ENCODE results near the gene PAXX.

PAXX gene

DNA sequence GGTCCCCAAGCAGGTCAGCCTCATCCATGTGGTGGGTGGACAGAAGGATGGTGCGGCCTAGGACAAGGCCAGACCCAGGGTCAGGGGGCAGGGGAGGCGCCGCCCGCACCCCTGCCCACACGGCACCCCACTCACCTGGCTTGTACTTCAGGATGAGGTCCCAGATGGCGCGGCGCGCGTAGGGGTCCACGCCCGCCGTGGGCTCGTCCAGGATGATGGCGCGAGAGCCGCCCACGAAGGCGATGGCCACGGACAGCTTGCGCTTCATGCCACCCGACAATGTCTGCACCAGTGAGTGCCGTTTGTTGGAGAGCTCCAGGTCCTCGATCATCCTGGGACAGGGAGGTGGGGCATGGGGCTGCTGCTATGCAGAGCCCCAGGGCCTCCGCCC lies 23.3 kb downstream of the PAXX start:
- CTCF ChIA-PET, result no interaction called here
- TF ChIP-seq ARNT (IDR thresholded peaks at IDR 0.05) (no peak), NFRKB (IDR thresholded peaks at IDR 0.05) (no peak), SP1 (IDR thresholded peaks at IDR 0.05) (no peak), L3MBTL2 (conservative IDR thresholded peaks at IDR 0.05) (no peak), FOXA1 (IDR thresholded peaks at IDR 0.05) (no peak), CTBP1 (IDR thresholded peaks at IDR 0.05; ENCODE audit: borderline replicate concordance) (no peak), BHLHE40 (IDR thresholded peaks at IDR 0.05; ENCODE audit: borderline replicate concordance) (no peak), FOXK2 (IDR thresholded peaks at IDR 0.05) (no peak), ZNF384 (IDR thresholded peaks at IDR 0.05) (no peak), ELF4 (IDR thresholded peaks at IDR 0.05) (no peak), FOXM1 (IDR thresholded peaks at IDR 0.05; ENCODE audit: borderline replicate concordance) (no peak), HDGF (IDR thresholded peaks at IDR 0.05; ENCODE audit: borderline replicate concordance) (no peak)
- TF ChIP-seq, protein P1, sequence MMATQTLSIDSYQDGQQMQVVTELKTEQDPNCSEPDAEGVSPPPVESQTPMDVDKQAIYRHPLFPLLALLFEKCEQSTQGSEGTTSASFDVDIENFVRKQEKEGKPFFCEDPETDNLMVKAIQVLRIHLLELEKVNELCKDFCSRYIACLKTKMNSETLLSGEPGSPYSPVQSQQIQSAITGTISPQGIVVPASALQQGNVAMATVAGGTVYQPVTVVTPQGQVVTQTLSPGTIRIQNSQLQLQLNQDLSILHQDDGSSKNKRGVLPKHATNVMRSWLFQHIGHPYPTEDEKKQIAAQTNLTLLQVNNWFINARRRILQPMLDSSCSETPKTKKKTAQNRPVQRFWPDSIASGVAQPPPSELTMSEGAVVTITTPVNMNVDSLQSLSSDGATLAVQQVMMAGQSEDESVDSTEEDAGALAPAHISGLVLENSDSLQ (IDR thresholded peaks at IDR 0.05), result no peak
- POLR2A ChIA-PET, result no interaction called here
- DNase-seq (ENCODE audit: extremely low spot score), result no peak

DNA sequence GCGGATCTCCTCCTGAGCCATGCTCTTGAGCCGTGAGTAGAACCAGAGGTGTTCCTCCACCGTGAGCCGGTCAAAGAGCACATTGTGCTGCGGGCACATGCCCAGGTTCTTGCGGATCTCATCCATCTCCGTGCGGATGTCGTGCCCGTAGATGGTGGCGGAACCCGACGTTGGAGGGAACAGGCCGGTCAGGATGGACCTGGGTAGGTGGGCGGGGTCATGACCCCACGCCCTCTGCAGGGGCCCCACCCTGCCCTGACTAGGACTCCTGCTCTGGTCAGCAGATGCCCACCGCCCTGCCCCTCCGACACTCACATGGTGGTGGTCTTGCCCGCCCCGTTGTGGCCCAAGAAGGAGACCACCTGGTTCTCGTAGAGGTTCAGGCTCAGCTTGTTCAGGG lies 23.8 kb downstream of the PAXX start:
- ChIA-PET CTCF (no interaction called here), POLR2A (no interaction called here)
- TF ChIP-seq SP1 (IDR thresholded peaks at IDR 0.05) (no peak), FOXM1 (IDR thresholded peaks at IDR 0.05; ENCODE audit: borderline replicate concordance) (no peak), ZNF384 (IDR thresholded peaks at IDR 0.05) (no peak), LEF1 (IDR thresholded peaks at IDR 0.05; ENCODE audit: borderline replicate concordance) (no peak), BHLHE40 (IDR thresholded peaks at IDR 0.05; ENCODE audit: borderline replicate concordance) (no peak), ELF4 (IDR thresholded peaks at IDR 0.05) (no peak), CTBP1 (IDR thresholded peaks at IDR 0.05; ENCODE audit: borderline replicate concordance) (no peak), L3MBTL2 (conservative IDR thresholded peaks at IDR 0.05) (no peak), FOXK2 (IDR thresholded peaks at IDR 0.05) (no peak), NFRKB (IDR thresholded peaks at IDR 0.05) (no peak), SUZ12 (IDR thresholded peaks at IDR 0.05) (no peak), ARNT (IDR thresholded peaks at IDR 0.05) (no peak), FOXA1 (IDR thresholded peaks at IDR 0.05) (no peak), HDGF (IDR thresholded peaks at IDR 0.05; ENCODE audit: borderline replicate concordance) (no peak), TARDBP (IDR thresholded peaks at IDR 0.05) (no peak)
- TF ChIP-seq, protein P1 (IDR thresholded peaks at IDR 0.05), result no peak
- DNase-seq (ENCODE audit: extremely low spot score), result no peak

DNA sequence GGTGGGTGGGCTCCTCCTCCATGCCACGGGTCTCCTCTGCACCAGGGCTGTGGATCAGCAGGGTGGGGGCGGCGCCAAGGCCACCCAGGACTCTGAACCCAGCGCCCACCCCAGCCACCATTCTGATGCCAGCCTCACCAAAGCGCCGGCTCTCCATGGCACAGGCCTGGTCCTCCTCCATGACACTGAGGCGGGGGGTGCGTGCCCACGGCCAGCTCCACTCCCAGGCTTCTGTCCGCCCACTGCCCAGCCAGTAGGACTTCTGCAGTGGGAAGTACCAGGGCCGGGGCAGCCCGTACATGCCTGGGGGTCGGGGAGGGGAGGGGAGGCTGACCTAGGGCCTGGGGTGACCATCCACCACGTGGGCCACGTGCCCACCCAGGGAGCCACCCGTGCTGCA lies 24.2 kb downstream of the PAXX start:
- no peak for TF ChIP-seq TARDBP (IDR thresholded peaks at IDR 0.05)
- no peak for TF ChIP-seq CTBP1 (IDR thresholded peaks at IDR 0.05; ENCODE audit: borderline replicate concordance)
- ChIA-PET POLR2A (no interaction called here), CTCF (no interaction called here)
- no peak for DNase-seq (ENCODE audit: extremely low spot score)

DNA sequence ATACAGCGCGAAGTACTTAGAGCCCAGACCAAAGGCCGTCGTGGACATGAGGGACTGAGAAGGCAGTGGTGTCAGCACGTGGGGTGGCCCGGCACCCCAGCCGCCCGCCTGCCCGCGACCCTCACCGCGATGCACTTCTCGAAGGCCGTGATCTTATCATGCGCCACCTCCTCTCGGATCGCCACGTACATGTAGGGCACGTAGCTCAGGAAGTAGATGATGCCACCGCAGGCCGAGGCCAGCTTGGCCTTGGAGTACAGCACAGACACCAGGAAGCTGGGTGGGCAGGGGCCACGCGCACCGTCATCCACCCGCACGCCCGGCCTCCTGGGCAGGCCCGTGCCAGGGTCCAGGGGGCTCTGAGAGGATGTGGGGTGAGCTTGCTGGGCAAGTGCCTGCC lies 24.8 kb downstream of the PAXX start:
- TF ChIP-seq SUZ12 (IDR thresholded peaks at IDR 0.05) (no peak), CTBP1 (IDR thresholded peaks at IDR 0.05; ENCODE audit: borderline replicate concordance) (no peak), ARNT (IDR thresholded peaks at IDR 0.05) (no peak), LEF1 (IDR thresholded peaks at IDR 0.05; ENCODE audit: borderline replicate concordance) (no peak), FOXM1 (IDR thresholded peaks at IDR 0.05; ENCODE audit: borderline replicate concordance) (no peak)
- TF ChIP-seq, protein P1 (IDR thresholded peaks at IDR 0.05), result no peak
- no peak for DNase-seq (ENCODE audit: extremely low spot score)
- POLR2A ChIA-PET, result no interaction called here
- CTCF ChIA-PET, result no interaction called here

DNA sequence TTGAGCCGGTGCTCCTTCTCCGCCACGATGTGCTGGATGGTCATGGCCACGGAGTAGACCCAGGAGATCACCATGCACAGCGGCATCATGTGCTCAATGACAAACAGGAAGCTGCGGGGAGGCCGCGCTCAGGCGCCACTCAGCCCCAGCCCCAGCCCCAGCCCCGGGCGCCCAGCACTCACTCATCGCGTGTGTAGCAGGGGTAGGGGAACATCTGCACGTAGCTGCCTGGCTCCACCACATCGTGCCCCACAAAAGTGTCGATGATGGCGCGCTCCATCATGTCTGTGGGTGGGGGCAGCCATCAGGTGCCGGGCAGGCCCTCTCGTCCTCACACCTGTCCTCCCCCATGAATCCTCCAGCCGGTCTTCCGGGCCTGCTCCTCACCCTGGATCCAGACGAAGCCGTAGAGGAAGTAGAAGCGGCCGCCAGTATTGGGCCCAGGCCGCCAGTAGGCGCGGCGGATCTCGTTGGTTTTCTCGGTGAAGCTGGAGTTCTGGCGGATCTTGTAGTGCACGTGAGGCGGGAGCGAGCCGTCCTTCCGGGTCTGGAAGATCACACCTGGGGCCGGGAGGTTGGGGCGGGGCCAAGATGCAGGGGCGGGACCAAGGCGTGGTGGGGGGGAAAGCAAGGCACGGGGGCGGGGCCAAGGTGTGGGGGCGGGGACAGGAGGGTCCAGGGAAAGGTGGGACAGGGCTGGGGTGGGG lies 25.7 kb downstream of the PAXX start:
- DNase-seq (ENCODE audit: extremely low spot score), result no peak
- ChIA-PET CTCF (interaction anchor here (1.8 kb wide), 1 partner anchor 11 kb away, joined by 7 read pairs; no protein-coding TSS in a partner anchor), POLR2A (no interaction called here)
- TF ChIP-seq SP1 (IDR thresholded peaks at IDR 0.05) (no peak), LEF1 (IDR thresholded peaks at IDR 0.05; ENCODE audit: borderline replicate concordance) (no peak), BHLHE40 (IDR thresholded peaks at IDR 0.05; ENCODE audit: borderline replicate concordance) (no peak), ARNT (IDR thresholded peaks at IDR 0.05) (no peak), FOXA1 (IDR thresholded peaks at IDR 0.05) (no peak), ELF4 (IDR thresholded peaks at IDR 0.05) (no peak), CTBP1 (IDR thresholded peaks at IDR 0.05; ENCODE audit: borderline replicate concordance) (no peak), HDGF (IDR thresholded peaks at IDR 0.05; ENCODE audit: borderline replicate concordance) (no peak), NFRKB (IDR thresholded peaks at IDR 0.05) (no peak), ZNF384 (IDR thresholded peaks at IDR 0.05) (no peak), SUZ12 (IDR thresholded peaks at IDR 0.05) (no peak), L3MBTL2 (conservative IDR thresholded peaks at IDR 0.05) (no peak)
- TF ChIP-seq, protein P1 (IDR thresholded peaks at IDR 0.05), result no peak
